ENCODE data around the gene VAMP1. TPM values are rescaled to one million over a fixed set of nuclear protein-coding genes. Genes with fewer than 3 reads are reported as not detected.

VAMP1 gene
- total and polyA plus RNA-seq, 2 of the 13 experiments (the other 11 are each of a cell fraction or from before 2014, with no cell fraction given) = 2.5 to 7.4 TPM

GRCh38 chr12:6492838-6493496 lies 22.5 kb upstream of the VAMP1 start, which contains the start of gene MRPL51 (continued):
- TF ChIP-seq ZNF550 (CRISPR knock-in tag; IDR thresholded peaks at IDR 0.05; ENCODE audit: borderline replicate concordance) (no peak), ZNF781 (CRISPR knock-in tag; IDR thresholded peaks at IDR 0.05; ENCODE audit: borderline replicate concordance, not compliant biosample characterization) (peak; percentile 22), MAFG (CRISPR knock-in tag; IDR thresholded peaks at IDR 0.05) (no peak), MAFF (IDR thresholded peaks at IDR 0.05; ENCODE audit: low read depth, low read length) (no peak), BRF2 (CRISPR knock-in tag; IDR thresholded peaks at IDR 0.05) (no peak), ISL2 (CRISPR knock-in tag; IDR thresholded peaks at IDR 0.05) (no peak), TAF1 (CRISPR knock-in tag; IDR thresholded peaks at IDR 0.05) (peak; percentile 82), MAZ (IDR thresholded peaks at IDR 0.05; ENCODE audit: borderline replicate concordance, low read depth, low read length) (peak; percentile 92), MAZ (CRISPR knock-in tag; IDR thresholded peaks at IDR 0.05; ENCODE audit: low read depth) (peak; percentile 71), RFX5 (IDR thresholded peaks at IDR 0.05; ENCODE audit: low read depth, low read length) (peak; percentile 28; the same call in 1 of the 2 replicates), ZNF777 (CRISPR knock-in tag; IDR thresholded peaks at IDR 0.05) (no peak), RFX1 (IDR thresholded peaks at IDR 0.05) (no peak), CCDC6 (CRISPR knock-in tag; IDR thresholded peaks at IDR 0.05) (0 out of 2 replicates have a peak, but pooled peaks have one; percentile 2), MXD1 (CRISPR knock-in tag; IDR thresholded peaks at IDR 0.05) (peak; percentile 59; the same call in 1 of the 2 replicates), EEA1 (CRISPR knock-in tag; IDR thresholded peaks at IDR 0.05; ENCODE audit: borderline replicate concordance) (0 out of 2 replicates have a peak, but pooled peaks have one; percentile 52), ZGPAT (CRISPR knock-in tag; IDR thresholded peaks at IDR 0.05) (peak; percentile 53), ZNF225 (CRISPR knock-in tag; IDR thresholded peaks at IDR 0.05) (no peak), ZNF670 (CRISPR knock-in tag; IDR thresholded peaks at IDR 0.05; ENCODE audit: borderline replicate concordance) (peak; percentile 46; the same call in 1 of the 2 replicates), ZNF414 (CRISPR knock-in tag; IDR thresholded peaks at IDR 0.05) (peak; percentile 62; the same call in 1 of the 2 replicates), CREM (IDR thresholded peaks at IDR 0.05) (peak; percentile 79), CREM (CRISPR knock-in tag; IDR thresholded peaks at IDR 0.05) (no peak)
- TF ChIP-seq, protein P1, sequence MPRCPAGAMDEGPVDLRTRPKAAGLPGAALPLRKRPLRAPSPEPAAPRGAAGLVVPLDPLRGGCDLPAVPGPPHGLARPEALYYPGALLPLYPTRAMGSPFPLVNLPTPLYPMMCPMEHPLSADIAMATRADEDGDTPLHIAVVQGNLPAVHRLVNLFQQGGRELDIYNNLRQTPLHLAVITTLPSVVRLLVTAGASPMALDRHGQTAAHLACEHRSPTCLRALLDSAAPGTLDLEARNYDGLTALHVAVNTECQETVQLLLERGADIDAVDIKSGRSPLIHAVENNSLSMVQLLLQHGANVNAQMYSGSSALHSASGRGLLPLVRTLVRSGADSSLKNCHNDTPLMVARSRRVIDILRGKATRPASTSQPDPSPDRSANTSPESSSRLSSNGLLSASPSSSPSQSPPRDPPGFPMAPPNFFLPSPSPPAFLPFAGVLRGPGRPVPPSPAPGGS (CRISPR knock-in tag; IDR thresholded peaks at IDR 0.05) = peak; percentile 61; the same call in 1 of the 2 replicates
- TF ChIP-seq, protein P2, sequence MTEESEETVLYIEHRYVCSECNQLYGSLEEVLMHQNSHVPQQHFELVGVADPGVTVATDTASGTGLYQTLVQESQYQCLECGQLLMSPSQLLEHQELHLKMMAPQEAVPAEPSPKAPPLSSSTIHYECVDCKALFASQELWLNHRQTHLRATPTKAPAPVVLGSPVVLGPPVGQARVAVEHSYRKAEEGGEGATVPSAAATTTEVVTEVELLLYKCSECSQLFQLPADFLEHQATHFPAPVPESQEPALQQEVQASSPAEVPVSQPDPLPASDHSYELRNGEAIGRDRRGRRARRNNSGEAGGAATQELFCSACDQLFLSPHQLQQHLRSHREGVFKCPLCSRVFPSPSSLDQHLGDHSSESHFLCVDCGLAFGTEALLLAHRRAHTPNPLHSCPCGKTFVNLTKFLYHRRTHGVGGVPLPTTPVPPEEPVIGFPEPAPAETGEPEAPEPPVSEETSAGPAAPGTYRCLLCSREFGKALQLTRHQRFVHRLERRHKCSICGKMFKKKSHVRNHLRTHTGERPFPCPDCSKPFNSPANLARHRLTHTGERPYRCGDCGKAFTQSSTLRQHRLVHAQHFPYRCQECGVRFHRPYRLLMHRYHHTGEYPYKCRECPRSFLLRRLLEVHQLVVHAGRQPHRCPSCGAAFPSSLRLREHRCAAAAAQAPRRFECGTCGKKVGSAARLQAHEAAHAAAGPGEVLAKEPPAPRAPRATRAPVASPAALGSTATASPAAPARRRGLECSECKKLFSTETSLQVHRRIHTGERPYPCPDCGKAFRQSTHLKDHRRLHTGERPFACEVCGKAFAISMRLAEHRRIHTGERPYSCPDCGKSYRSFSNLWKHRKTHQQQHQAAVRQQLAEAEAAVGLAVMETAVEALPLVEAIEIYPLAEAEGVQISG (CRISPR knock-in tag; IDR thresholded peaks at IDR 0.05) = peak; percentile 82
